Activated effector memory CD4-positive, alpha-beta T cell treated with Interleukin-2 at 50 U/mL for 16 hours (primary cell): ENCODE measurements around the gene AGBL4.

ENCODE experiments used
- DNase-seq: peaks from one replicate; pipeline ENCODE4 v3.0.0-alpha.2; 2020

AGBL4 gene

DNA sequence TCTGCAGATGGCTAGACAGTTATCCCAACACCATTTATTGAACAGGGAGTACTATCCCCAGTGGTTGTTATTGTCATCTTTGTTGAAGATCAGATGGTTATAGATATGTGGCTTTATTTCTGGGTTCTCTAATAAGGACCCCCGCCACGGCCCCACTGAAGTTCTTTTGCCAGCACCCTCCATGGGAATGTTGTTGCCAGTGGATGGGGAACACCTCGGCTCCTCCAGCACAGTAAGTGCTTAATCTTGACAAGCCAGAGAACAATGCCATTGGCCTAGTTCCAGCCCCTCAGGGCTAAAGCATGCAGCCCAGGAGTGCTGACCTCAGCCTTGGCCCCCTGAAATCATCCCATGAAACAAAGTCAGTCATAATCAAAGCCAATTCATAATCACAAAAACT, 337.6 kb downstream of the AGBL4 start:
- DNase-seq: no peak

DNA sequence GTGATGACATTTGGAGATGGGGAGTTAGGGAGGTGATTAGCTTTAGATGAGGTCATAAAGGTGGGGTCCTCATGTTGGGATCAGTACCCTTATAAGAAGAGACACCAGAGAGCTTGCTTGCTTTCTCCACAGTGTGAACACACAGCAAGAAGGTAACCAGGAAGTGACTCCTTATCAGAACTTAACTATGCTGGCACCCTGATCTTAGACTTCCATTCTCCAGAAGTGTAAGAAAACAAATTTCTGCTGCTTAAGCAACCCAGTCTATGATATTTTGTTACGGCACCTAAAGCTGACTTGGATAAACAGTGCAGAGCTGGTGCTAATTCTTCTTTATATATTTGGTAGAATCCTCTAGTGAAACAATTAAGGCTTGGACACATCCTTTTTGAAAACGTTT, 346.0 kb downstream of the AGBL4 start:
- no peak for DNase-seq

- no peak for DNase-seq
Observed at GRCh38 chr1:49651136-49651535, 372.6 kb downstream of the AGBL4 start.

DNA sequence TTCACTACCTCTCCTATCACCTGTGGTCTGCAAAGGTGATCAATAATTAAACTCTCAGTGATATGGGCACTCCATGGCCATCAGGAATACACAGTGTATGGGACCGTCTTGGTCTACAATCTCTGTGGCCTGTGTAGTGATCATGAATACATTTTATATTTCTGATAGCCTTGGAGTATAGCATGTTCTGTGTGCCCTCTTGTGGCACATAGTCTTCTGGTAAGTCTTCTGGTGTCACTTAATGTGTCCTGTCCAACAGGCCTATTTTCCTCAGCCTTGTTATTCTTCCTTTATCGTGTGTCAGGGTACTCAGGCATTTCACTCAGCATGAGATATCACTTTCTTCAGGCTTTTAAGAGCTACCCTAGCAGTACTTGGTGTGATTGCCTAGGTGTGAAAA, 393.6 kb downstream of the AGBL4 start:
- no peak for DNase-seq

DNA sequence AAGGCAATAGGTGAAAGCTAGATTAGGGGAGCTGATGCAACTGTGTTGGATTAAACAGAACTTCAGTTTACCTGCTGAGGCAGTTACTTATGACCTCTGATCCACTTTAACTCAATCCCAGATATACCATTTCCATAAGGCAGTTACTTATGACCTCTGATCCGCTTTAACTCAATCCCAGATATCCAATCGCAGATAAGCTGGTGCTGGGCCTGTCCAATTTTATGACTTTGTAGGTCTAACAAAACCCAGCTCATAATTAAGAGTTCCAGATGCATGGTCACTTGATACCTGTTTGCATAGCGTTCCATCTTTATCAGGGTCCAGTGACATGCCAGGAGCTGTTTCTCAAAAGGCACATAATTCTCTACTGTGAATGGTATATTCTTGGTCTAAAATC, 396.0 kb downstream of the AGBL4 start:
- no peak for DNase-seq

- DNase-seq: no peak
Observed at GRCh38 chr1:49626472-49626871, 397.3 kb downstream of the AGBL4 start.

DNA sequence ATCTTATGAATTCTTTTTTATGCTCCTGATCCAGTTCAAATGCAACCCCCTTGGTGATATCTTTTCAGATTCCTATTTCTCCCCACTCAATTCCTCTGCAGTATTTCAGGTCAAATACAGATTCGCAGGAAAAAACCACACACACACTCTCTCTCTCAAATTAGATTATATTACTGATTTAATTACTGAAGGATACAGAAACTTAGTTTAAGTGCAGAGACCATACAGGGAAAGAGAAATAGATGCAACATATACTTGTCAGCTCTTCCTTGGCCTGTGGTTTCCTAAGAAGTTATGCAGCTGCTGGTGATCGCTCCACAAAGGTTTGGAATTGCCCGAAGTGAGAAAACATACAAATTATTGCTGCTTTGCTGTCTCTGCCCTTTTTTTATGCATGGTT, 400.9 kb downstream of the AGBL4 start:
- DNase-seq: no peak

GRCh38 chr1:49606082-49606481, 417.7 kb downstream of the AGBL4 start:
- DNase-seq: no peak

- DNase-seq: no peak
Observed at GRCh38 chr1:49597436-49597835, 426.3 kb downstream of the AGBL4 start.

DNA sequence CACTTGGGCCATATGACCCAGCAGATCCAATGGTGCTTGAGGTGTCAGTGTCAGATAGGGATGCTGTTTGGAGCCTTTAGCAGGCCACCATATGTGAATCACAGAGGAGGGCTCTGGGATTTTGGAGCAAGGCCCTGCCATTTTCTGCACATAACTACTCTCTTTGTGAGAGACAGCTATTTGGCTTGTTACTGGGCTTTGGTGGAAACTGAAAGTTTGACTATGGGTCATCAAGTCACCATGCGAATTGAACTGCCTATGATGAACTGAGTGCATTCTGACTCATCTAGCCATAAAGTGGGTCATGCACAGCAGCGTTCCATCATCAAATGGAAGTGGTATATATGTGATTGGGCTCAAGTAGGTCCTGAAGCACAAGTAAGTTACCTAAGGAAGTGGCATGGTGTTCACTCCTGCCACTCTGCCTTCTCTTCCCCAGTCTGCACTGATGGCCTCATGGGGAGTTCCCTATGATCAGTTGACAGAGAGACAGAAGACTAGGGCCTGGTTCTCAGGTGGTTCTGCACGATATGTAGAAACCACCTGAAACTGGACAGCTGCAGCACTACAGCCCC, 447.3 kb downstream of the AGBL4 start:
- no peak for DNase-seq

DNA sequence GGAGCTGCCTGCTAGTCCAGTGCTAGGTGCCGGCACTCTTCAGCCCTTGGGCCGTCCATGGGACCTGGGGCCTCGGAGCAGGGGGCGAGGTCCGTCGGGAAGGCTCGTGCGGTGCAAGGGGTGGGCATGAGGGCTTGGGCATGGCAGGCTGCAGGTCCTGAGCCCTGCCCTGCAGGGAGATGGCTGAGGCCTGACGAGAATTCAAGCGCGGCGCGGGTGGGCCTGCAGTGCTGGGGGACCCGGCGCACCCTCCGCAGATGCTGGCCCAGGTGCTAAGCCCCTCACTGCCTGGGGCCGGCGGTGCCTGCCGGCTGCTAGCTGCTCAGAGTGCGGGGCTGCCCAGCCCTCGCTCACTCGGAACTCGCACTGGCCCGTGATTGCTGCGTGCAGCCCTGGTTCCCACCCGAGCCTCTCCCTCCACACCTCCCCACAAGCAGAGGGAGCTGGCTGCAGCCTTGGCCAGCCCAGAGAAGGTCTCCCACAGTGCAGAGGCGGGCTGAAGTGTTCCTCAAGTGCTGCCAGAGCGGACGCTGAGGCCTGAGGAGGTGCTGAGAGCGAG, 467.0 kb downstream of the AGBL4 start:
- DNase-seq: no peak

DNA sequence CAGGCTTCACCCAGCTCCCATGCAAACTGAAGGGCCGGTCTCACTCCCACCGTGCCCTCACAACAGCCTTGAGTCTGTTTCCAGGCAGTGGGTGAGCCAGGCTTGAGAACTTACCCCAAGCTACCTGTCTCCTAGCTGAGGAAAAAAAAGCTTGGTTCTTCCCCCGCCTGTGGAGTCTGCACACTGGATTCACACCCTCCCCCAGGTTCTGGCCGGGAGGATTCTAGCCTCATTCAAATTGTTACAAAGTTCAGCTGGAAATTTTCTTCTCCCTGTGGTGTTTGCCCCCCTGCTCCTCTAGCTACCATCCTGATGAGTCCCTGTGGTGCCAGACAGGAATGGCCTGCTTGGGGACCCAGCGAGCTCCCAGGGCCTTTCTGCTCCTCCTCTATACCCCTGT, 471.7 kb downstream of the AGBL4 start:
- no peak for DNase-seq

DNA sequence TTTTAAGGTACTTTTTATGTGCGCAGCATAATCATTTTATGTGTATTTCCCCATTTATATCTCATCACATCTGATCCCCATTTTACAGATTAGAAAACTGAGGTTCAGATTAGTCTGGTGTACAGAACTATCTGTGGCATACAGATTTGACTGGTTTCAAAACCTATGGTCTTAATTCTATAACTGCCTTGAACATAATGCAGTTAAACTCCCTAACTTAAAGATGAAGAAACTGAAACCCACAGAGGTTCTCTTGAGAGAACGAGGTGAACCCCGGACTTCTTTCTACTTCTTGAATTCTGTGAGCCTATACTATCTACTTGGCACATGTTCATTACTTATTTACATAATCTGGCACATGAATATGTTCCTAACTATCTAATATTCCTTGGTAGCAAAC, 479.1 kb downstream of the AGBL4 start:
- no peak for DNase-seq

DNA sequence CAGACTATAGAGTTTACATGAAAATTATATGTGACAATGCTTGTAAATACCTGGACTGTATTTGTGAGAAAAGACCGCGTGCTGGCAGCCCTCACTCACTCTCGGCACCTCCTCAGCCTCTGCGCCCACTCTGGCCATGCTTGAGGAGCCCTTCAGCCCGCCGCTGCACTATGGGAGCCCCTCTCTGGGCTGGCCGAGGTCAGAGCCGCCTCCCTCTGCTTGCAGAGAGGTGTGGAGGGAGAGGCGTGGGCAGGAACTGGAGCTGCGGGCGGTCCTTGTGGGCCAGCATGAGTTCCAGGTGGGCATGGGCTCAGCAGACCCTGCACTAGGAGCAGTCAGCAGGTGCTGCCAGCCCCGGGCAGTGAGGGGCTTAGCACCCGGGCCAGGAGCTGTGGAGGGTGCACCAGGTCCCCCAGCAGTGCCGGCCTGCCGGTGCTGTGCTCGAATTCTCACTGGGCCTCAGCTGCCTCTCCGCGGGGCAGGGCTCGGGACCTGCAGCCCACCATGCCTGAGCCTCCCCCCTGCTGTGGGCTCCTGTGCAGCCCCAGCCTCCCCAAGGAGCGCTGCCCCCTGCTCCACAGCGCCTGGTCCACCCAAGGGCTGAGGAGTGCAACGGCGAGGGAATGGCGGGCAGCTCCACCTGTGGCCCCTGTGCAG, 482.5 kb downstream of the AGBL4 start:
- no peak for DNase-seq

DNA sequence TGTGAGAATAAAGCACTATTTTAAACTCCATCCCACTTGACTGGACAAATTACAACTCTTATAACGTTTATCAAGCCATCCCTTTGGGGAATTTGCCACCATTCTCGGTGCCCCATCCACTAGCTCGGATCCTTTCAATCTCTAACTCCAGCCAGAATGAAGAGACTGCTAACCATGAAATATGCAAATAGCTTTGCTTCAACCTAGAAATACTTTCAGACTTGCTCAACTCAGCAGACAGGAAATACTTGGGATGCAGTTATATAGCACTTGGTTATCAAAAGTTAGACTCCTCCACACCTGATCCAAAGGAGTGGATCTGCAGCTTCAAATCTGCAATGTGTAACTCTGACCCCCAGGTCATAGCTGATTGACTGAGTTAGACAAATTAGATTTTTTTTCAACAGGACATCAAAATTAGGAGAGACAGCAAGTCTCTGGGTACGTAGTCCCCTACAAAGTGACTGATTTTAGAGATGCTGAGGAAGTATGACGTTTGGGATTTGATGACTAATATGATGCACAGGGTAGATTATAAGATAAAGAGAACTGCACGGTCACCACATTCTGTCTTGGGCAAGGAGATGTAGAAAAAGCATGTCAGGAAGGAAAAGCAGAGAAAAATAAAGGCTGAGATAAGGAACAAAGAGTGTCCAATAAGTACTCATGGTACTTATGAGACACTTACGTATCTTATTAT, 496.0 kb downstream of the AGBL4 start:
- DNase-seq: no peak

DNA sequence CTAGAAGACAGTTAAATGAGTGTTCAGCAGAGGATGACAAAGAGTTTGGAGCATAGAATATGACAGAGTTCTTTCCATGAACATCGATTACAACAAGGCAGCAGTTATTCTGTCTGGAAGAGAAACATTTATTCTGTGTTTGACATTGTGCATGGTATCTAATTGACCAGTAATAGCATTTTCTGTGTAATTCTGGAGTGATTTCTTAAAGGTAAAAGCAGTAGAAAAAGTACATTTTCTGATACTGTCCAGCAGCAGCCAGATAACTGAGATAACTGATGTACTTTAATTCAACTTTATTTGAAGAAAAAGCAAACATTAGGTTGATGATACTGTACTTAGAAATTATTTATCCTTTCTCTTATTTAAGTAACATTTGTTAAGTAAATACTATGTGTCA, 497.1 kb downstream of the AGBL4 start:
- no peak for DNase-seq

DNA sequence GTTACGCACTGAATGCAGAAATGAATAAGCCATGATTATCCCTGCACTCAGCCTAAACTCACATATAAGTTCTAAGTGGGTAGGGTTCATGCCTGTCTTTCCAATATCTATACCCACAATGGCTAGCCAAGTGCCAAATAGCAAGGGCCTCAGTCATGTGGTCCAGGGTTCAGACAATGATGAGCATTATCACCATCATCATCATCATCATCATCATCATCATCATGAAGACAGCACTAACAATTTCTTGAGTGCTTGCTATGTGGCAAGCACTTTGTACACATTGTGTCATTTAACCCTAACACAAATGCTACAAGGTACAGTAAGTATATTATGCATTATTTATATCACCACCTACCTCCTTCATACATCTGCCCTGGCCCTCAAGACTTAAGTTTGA, 500.0 kb downstream of the AGBL4 start:
- DNase-seq: no peak

- DNase-seq: no peak
Observed at GRCh38 chr1:49466961-49467360, 556.8 kb downstream of the AGBL4 start.

- no peak for DNase-seq
Observed at GRCh38 chr1:49465486-49466185, 558.1 kb downstream of the AGBL4 start.

GRCh38 chr1:49448200-49448599, 575.6 kb downstream of the AGBL4 start:
- no peak for DNase-seq

DNA sequence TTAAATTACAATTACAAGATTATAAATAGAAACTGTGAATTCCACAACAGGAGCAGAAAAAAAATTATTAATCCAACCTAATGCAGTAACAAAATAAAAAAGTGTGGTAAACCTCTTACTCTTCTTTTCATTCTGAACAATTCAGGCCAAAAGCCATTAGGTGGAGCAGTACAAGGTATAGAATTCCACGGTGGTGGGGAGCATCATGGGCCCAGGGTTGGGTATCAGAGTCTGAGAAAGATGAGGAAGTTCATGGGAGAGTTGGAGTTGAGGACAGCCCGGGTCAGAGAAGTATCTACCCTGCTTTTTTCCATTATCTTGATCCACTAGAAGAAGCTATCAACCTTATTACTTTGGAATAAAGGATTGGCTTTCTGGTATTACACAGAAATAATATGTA, 586.9 kb downstream of the AGBL4 start:
- DNase-seq: no peak

GRCh38 chr1:49435291-49435690, 588.5 kb downstream of the AGBL4 start:
- DNase-seq: no peak

DNA sequence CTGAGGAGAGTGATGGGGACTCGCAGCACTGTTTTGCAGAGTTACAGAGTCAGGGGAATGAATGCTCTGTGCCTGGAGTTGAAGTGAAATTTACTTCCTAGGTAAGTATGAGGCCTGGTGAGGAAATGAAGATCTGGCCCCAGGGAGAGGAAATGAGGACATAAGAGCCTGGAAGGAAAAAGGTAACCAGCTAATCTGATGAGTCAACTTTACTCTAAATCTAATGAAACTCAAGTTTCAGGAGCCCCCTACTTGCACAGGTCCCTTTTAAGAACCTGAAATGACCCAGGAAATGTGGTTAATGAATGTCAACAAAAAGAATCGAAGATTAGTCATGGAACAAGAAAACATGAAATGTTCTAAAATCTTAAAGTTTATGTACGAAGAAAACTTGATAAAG, 599.0 kb downstream of the AGBL4 start:
- no peak for DNase-seq

DNA sequence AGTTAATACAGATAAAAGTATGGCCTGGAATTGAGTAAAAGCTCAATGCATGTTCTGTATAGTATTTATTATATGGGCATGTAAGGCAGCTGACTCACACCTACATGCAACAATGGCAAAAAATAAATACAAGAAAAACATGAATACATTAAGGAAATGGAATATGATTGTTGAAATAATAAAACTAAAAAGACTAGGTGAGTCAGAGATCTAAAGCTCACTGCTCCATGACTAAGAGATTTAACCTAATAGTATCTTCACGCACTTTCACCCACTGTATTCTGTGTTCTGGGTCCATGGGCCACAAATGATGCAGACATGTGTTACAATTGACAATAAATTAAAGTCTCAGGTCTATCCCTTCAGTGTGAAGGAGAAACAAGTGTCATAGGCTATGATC, 607.0 kb downstream of the AGBL4 start:
- no peak for DNase-seq
